Measurements from ENCODE around the gene DUSP2.
"Not testable (repeated sequence)": the region's sequence is repeated elsewhere in the genome, so short reads cannot be mapped to it uniquely, and the experiment has no call there.

The DUSP2 gene

DNA sequence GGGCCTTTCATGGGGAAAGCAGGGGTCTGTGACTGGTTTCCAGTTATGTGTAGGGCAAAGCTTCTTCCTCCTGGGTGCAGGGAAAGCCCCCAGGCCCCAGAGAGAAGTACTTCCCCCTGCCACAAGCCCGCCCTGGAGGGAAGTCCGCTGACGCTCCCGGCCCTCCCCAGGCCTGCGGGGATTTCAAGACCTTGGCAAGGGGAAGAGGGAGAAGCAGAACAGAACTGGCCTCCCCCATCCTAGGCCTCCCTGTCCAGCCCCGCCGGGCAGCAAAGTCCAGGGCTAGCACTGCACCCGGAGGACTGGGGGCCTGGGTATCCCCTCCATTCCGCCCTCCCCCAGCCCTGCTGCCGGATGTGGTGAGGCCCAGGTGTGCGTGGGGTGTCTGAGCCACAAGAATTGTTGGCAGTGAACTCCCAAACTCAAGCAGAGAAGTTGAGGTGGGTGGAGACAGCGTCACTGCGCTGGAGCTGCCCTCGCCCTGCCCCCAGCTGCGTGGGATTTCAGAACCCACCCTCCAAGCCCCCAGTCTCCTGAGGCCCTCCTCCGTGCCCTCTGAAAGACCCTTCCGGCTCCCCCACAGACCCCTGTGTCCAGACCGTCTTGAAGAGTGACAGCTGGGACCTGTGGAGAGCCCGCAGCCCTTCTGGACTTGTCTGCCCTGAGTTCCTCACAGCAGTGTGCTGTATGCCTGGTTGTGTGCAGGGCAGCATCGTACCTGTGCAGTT, 1.1 kb upstream of the DUSP2 start:
- DNase-seq: peak; percentile 41

DNA sequence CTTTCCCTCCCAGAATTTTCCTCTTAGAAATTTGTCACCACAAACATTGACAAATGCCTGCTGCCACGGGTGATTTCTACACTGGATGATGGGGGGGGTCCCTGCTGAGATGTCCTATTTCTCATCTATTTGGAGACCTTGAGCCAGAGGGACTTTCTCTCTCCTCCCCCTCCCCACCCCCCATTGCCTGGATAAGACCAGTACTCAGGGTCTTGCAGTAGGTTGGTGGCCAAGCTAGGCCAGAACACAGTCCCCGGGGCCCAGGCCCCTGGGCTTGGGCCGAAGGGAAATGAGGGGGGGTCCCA, 560 bp upstream of the DUSP2 start:
- DNase-seq: no peak

DNA sequence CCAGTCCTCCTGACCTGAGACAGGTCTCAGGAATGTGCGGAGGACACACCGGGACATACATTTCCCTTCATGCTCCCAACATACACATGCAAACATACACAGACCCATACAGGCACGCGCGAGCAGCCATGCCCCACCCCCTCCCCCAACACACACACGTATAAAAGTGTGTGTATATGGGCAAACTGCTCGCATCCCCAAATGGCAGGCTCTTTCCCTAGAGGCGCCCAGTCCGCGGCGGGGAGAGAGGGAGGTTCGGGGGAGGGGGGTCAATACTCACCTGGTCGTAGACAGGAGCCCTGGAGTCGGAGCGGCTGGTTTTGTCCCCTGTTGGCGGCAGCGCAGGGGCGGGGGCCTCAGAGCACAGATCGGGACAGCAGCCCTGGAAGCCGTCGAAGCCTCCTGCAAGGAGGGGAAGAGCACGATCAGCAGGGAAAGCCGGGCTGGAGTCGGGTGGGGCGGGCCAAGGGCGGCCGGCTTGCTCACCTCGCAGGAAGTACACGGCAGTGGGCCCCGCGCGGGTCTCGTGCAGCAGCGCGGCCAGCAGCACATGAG, 682 bp downstream of the DUSP2 start:
- DNase-seq: peak; percentile 92

DNA sequence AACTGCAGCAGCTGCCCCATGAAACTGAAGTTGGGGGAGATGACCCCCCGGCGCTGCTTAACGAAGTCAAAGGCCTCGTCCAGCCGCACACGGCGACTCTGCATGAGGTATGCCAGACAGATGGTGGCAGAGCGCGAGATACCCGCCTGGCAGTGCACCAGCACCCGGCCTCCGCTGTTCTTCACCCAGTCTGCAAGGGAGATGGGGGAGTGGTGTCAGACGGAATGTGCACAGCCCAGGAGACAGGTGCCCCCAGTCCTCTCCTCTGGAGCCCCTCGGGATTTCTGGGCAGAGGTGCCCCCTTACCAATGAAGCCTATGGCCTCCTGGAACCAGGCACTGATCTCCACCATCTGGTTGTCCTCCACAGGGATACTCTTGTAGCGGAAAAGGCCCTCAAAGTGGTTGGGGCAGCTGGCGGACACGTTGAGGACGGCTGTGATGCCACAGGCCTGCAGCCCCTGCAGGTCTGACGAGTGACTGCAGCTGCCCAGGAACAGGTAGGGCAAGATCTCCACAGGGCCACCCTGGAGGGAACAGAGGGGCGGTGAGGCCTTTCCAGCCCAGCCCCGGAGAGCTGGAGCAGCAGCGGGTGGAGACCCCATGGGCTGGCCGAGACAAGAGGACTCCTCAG, 1.3 kb downstream of the DUSP2 start:
- peak; percentile 92 for DNase-seq

DNA sequence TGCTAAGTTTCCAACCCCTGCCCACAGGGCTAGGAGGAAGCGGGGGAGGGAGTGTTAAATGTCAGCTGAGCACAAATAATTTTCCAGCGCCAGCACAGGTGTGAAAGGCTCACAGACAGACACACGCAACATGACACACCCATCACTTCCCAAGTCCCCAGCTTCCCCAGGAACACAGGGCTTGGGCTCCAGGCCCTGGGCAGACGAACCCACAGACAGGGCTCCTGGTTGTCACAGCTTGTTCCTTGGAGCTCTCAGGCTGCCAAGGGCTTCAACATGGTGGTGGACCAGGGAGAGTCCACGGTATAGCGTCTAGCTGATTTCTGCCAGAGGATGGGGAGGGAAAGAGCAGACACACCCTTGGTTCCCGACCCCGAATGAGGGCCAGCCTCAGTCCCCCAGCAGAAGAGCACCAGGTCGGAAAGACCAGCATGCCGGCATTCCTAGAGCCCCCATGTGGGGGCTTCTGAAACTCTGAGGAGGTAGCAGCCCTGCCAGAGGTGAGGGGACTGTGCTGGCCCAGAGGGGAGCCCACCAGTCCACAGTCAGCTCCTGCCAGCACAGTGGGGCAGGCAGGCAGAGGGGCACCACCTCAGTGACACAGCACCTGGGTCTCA, 1.9 kb downstream of the DUSP2 start:
- no peak for DNase-seq

DNA sequence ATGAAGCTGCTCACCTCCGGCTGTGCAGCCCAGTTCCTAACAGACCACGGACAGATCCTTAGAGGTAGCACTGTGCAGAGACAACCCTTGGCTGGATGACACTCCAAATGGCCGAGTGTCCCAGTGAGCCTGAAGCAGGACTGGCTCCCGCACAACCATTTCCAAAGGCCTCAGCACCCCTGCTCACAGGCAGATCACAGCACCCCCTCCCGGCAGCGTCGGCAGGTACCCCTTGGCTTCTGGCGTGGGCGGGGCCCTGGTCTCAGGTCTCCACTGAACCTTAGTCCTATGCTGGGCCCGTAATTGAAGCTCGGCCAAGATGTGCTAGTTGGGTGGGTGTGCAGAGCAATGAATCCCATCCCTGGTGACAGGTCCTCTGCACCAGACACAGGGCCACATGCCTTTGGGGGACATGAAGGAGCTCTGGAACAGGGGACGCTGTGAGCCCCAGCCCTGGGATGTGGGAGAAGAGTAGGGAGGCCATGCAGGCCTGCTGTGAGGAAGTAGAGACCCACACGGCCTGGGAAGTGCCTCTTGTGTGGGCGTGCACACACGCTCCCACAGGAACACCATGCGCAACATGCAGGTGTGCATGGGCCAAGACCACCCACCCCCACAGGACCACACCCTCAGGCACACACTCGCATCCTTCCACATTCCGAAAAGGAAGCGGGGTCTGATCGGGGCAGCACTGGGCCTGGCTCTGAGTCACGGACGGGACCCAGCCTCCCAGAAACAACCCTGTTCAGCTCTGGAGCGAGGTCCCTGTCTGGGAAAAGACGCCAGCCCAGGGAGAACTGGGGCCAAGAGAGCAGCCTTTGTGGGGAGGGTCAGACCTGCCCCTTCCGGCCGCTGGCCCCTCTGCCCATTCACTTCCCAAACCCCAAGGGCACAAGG, 2.8 kb downstream of the DUSP2 start:
- no peak for DNase-seq

DNA sequence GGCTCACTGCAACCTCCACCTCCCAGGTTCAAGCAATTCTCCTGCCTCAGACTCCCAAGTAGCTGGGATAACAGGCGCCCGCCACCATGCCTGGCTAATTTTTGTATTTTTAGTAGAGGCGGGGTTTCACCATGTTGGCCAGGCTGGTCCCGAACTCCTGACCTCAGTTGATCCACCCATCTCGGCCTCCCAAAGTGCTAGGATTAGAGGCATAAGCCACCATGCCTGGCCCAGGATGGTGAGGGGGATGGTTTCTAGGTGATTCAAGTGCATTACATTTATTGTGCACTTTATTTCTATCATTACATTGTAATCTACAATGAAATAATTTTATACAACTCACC, 3.6 kb downstream of the DUSP2 start:
- DNase-seq: not testable (repeated sequence)

DNA sequence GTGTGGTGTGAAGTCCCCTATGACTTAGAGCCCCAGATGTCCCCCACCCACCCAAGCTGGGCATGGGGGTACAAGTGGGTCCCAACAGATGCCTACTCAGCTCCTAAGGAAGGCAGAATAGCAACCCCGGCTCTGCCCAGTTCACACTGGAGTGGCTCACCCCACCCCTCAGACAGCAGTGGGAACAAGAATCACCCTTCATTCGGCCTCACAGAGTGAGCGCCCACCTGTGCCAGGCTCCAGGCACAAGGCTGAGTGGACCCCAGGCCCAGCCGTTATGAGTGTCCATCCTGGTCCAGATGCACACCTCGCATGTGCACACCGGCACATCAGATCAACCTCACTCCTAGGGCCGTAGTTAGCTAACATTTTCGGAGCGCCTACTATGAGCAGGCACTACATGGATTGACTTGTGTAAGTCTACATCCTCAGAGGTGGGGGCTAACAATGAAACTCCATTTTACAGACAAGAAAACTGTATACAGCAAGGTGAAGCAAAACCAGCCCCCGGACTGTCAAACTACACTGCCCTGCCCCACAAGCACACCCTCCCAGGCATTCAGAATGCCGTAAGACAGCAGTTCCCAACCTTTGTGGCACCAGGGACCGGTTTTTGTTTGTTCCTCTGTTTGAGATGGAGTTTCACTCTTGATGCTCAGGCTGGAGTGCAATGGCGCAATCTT, 4.2 kb downstream of the DUSP2 start:
- no peak for DNase-seq

DNA sequence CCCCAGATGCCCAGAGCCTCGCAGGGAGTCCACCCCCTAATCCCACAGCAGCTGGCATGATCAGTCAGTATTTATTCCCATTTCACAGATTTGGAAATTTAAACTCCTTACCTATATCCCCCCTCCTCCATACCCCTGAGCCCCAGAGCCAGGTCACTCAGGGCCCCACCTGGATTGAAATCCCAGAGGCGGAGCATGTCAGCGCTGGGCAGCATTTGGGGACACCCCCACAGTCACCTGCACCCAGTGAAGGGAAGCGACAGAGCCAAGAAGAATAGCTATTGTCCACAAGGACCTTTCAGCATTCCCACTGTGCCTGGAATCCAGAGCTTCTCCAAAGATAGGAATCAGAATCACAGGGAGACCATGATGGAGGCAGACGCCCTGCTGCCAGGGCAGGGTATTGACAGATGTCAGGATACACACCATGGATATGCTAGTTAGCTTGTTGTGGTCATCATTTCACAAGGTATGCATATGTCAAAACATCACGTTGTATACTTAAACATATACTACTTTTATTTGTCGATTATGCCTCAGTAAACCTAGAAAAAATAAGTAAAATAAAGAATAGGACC, 6.0 kb downstream of the DUSP2 start:
- peak; percentile 44 for DNase-seq

DNA sequence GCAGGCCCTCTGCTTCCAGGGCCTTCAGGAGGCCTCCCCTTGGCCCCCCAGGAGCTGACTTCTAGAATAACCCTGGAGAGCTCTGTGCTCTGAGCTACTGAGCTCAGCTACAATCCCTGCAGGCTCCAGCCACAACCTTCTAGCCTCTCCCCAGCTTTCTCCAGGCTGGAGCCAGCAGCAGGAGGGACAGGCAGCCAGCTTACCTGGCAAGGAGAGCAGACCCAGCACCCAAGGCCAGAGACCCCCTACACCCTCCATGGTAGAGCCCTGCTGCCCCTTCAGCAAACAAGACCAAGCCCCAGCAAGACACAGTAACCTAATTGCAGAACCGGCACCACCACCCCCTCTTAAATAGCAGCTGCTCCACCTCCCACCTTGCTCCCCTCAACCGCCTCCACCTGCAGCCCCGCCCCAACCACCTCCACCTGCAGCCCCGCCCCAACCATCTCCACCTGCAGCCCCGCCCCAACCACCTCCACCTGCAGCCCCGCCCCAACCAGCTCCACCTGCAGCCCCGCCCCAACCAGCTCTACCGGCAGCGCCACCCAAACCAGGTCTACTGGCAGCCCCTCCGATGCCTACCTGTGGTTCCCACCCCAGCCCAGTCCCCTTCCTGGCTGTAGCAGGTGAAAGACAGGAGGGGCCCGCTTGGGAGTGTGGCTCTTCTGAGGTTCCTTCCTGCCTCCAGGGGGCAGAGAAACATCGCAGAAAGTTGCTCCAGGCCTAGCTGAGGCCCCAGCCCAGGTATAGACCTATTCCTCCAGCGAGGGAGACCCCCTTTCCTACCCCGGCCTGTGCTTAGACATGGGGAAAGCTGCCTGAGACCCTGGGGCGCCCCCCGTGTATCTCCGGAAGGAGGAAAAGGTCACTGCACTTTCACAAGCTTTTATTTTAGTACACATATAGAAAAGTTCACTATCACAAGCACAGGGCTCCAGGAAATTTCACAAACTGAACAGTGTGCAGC, 6.8 kb downstream of the DUSP2 start, which contains the start of gene ASTL:
TSS of gene ASTL (minus strand) at position 324 of the 967 bp plus-strand sequence. CDS start at position 258, 66 bp downstream.
- peak; percentile 90 for DNase-seq

DNA sequence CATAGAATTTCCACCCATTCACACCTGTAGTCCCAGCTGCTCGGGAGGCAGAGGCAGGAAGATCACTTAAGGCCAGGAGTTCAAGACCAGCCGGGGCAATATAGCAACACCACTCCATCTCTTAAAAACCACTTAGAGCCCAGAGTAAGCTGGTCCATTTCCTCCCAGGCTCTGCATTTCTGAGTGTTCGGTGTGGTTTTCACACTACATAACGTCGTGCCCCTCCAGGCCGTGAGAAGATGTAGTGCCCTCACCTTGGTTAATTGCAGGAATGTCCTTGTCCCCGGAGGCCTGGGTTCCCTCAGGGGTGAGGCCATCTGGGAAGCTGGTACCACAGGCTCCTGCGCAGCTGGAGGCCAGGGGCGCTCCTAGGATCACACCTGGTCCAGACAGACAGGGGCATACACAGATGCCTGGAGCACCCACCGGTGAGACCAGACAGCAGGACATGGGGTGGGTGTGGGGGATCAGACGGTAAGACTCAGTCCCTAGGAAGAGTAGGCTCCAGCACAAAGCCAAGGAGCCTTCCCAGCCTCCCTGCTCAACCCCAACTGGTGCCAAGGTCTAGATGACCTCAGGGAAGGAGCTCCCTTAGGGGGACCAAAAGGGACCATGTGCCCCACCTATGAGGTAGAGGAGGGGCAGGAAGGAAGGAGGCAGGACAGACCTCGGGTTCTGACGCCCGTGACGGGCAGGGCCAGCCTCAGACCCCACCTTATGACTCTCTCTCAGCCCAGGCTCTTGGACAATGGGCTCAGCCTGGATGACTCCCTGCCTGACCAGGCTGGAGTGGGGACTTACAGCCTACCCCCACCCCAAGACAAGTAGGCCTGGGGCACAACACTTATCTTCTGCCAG, 7.7 kb downstream of the DUSP2 start:
- DNase-seq: no peak

DNA sequence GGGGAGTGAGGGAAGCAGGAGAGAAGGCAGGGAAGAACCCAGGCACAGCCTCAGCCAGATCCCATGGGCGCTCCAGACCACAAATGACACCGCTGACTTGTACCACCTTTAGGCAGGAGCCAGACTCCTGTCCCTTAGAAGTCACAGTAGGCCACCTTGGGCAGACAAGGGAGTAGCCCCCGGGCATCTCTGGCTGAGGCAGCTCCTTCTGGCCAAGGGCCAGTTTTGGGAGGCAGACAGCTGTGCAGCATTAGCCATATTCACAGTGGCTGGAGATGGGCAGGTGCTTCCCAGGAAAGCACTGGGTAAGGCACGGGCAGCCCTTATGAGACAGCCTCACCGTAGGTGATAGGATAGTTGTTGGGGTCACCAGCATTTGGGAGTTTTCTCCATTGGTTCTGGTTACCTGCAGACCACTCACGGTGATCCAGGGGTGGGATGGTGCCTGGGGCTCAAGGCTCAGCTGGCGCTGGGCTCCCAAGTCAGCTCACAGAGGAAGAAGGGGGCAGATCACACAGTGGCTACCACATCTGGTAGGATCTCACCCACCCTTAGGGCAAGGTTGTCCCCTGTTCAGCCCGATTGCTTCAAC, 9.0 kb downstream of the DUSP2 start:
- DNase-seq: no peak

DNA sequence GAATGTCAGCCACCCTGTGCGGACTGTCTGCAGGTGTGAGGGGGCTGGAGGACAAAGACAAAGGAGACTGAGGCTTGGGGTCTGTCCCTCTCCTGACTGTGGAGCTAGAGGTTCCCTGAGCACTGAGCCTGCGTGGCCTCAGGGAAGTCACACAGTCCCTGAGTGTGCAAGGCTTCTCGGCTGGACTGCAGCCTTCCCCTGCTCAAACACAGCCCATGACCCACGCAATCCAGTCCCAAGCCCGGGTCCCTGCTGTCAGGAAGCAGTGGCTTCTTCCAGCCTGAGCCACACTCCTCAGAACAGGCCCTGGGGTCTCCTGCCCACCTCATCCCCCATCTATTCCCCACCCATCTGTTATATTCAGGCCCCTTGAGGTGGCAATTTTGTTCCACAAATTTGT, 9.6 kb downstream of the DUSP2 start:
- no peak for DNase-seq

DNA sequence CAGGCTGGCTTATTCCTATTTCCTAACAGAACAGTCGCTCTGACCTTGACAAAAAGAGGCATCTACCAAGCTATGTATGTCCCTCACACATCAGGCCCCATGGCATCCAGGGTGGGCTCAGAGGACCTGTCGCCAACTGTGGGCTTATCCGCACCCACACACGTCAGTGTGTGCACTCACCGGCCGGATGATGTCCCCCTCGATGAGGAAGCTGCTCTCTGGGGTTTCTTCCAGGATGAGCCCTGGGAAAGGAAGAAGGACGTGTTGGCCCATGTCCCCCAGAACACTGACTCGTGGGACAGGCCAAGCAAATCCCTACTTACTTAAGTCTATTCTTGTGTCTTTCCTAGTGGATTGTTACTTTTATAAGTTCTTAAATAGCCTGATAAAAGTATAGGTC, 10.1 kb downstream of the DUSP2 start:
- DNase-seq: no peak

DNA sequence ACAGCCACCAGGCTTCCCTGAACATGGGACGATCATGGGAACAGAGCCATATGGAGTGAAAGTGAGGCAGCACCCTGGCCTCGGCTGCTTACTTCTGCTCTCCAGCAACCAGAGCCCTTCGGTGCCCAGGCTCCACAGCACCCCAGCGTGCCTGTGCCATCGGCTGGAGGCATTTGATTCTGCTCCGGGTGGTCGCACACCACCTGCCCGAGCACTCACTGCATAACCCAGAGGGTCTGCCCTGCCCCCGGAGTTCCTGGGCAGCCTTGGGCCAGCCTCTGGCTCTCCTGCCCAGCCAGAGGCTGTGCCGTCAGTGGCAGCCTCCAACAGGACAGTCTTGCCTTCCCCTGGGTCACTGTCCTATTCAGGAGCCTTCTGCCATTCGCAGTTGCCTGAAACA, 10.8 kb downstream of the DUSP2 start:
- no peak for DNase-seq

DNA sequence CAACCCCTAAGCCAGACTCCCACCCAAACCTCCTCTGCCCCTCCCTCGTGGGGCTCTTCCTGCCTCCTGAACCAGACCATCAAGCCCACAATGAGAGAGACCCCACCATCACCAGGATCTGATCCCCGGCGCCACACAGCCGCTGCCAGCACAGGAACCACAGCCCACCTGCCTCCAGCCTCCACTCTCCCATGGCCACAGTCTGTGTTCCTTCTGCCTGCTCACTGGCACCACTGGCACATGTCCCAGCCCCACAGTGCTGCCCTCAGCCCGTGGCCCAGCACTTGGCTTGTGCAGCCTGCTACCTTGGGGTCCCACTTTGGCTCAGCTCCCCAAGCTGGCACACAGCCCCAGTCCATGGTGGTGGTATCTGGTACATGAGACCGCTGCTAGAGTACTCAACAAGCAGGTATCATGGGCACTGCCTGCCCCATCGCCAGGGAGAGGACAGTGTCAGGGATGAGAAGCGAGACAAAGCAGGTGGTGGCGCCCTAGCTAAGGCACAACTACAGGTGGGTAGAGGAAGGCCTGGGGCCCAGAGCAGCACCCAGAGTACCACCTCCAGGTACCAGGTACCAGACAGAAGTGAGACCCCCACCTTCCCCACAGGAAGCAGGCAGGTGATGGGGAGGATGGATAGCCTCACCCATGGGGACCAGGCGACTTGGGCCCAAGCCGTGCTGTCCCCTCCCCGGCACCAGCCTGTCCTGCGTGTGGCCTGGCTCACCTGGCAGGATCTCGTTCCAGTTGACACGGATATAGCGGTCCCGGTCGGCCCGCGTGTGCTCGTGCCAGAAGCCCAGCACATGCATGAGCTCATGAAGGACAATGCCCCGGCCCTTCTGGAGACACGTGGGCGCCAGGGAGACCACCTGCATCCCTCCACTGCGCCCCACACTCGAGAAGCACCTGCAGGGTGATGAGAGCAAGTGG, 13.2 kb downstream of the DUSP2 start:
- DNase-seq: no peak

DNA sequence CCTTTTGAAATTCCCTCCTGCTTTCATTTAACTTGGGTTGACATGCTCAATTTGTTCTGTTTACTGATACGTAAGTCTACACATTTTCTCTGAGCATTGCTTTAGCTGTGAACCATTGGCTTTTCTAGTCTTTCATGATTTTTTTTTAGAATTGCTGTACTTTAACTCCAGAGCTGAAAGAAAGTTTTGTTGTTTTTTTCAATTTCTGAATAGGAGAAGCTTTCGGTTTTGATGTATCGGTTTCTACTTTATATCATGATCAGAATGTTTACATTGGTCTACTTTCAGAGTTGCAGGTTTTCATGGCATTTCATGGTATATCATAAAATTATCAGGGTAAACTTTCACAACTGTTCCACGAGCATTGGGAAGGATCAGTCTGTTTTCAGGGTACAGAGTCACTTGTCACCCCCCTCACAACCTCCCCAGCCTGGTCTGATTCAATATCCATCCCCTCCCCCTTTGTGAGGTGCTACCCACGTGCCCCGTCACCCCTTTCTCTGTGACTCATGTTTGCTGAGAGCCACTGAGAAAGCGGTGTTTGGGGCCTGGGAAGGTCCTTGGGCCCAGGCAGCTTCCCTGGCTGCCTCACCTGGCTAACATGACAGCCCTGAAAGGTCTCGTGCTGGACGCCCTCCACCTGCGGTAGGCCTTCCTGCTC, 14.0 kb downstream of the DUSP2 start:
- no peak for DNase-seq

DNA sequence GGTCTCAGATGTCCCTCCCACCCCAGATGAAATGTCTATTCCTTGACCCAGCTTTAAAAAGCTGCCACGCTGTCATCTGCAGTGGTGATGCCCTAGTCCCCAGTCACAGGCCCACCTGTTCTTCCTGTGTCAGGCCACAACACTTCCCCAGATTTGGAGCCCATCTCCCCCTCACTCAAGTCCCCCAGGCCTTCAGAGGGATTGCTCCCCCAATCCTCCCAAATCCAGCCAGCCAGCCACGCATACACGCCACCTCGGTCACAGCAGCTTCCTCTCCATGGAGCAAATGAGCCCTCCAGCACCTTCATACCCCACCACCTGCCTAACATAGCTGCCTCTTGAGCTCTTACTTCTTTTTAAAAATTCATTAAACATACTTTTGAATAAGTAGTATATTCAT, 14.8 kb downstream of the DUSP2 start:
- DNase-seq: no peak

Measured in DMS53 (cell line).